Liver (tissue), 3 donors: Measurements from ENCODE around the gene PFN1.

Source experiments
- ATF3 ChIP-seq: IDR thresholded peaks from 2 replicates; pipeline ENCODE4 v1.6.1; 2016; ENCODE audit warnings: antibody characterized with exemption
- CTCF ChIP-seq: fragments of 150-350 bp; IDR thresholded peaks from 2 replicates; pipeline ENCODE4 v1.5.1; 2017; ENCODE audit warnings: improper control_type of control experiment, low read depth, low read length; ENCODE audit not compliant: missing input control
- FOXA2 ChIP-seq: IDR thresholded peaks from 2 replicates; pipeline ENCODE4 v1.6.1; 2016; ENCODE audit warnings: antibody characterized with exemption
- GABPA ChIP-seq, 2 donors: IDR thresholded peaks in 1 of 2; conservative IDR thresholded peaks in 1 of 2; 2 replicates each; pipeline ENCODE4 v1.6.1; 2016; ENCODE audit warnings: antibody characterized with exemption in 2 of 2, mild to moderate bottlenecking in 1 of 2, moderate library complexity in 1 of 2
- HNF4A ChIP-seq, 2 donors: conservative IDR thresholded peaks; 2 replicates each; pipeline ENCODE4 v1.6.1; 2016; ENCODE audit warnings: antibody characterized with exemption in 2 of 2, mild to moderate bottlenecking in 2 of 2
- REST ChIP-seq: IDR thresholded peaks from 2 replicates; pipeline ENCODE4 v1.6.1; 2016; ENCODE audit warnings: antibody characterized with exemption, mild to moderate bottlenecking
- SP1 ChIP-seq: IDR thresholded peaks from 2 replicates; pipeline ENCODE4 v1.6.1; 2018; ENCODE audit warnings: antibody characterized with exemption, mild to moderate bottlenecking
- TAF1 ChIP-seq: conservative IDR thresholded peaks from 2 replicates; pipeline ENCODE4 v1.6.1; 2016; ENCODE audit warnings: antibody characterized with exemption, mild to moderate bottlenecking
- YY1 ChIP-seq: IDR thresholded peaks from 2 replicates; pipeline ENCODE4 v1.6.1; 2016; ENCODE audit warnings: antibody characterized with exemption, mild to moderate bottlenecking
- ZBTB33 ChIP-seq: IDR thresholded peaks from 2 replicates; pipeline ENCODE4 v1.6.1; 2016; ENCODE audit warnings: antibody characterized with exemption
- donor health status: healthy.
- donor health status: healthy.

- TF ChIP-seq REST = no peak
- TF ChIP-seq CTCF = no peak
- TF ChIP-seq FOXA2 = no peak
- TF ChIP-seq TAF1 = no peak
- no peak for TF ChIP-seq SP1
- TF ChIP-seq ZBTB33 = no peak
- TF ChIP-seq ATF3 = no peak
- TF ChIP-seq YY1 = no peak
- TF ChIP-seq HNF4A (conservative IDR thresholded peaks at IDR 0.05) = no peak
- no peak for TF ChIP-seq GABPA (IDR thresholded peaks at IDR 0.05 in 1 of 2, conservative IDR thresholded peaks at IDR 0.05 in 1 of 2)
Observed at GRCh38 chr17:4897785-4898184, 50.5 kb downstream of the PFN1 start.
